Measurements from ENCODE around the gene BLTP2. TPM values are rescaled to one million over a fixed set of nuclear protein-coding genes. Genes with fewer than 3 reads are reported as not detected.

The BLTP2 gene
- polyA plus RNA-seq, 3 donors, result 46.8 to 69.2 (median 53.2) TPM

- H3K9me3 Mint-ChIP-seq, result no peaks in the 10 kb centered on the region
Observed at GRCh38 chr17:28675980-28676379, 31.0 kb upstream of the BLTP2 start.

GRCh38 chr17:28675490-28675889 lies 30.5 kb upstream of the BLTP2 start:
- peaks cover 13% of the 10 kb centered on the region for H4K20me1 ChIP-seq (ENCODE audit: insufficient read depth, low read length)
- H3K4me2 ChIP-seq (replicated peaks; ENCODE audit: extremely low read depth, low read length, poor library complexity, severe bottlenecking), result no peak overlapping the region
- H3K27ac ChIP-seq (ENCODE audit: low read depth in 1 of 2, low read length in 2 of 2), result no peak overlapping the region
- 100% methylated on average over 1 of the region's 3 CpGs for WGBS (ENCODE audit: insufficient coverage)
- TF ChIP-seq CTCF (IDR thresholded peaks at IDR 0.05), result no peak
- H3K9ac ChIP-seq (ENCODE audit: insufficient read depth, low read length, poor library complexity, severe bottlenecking), result no peak overlapping the region
- no peaks in the 10 kb centered on the region for H3K9me3 Mint-ChIP-seq
- H3K36me3 ChIP-seq (replicated peaks in 1 of 2; ENCODE audit: control insufficient read depth in 1 of 2, insufficient read depth in 2 of 2, low read length in 2 of 2), result peaks cover 97 to 100% of the 10 kb centered on the region in 2 donors
- H2AFZ ChIP-seq (ENCODE audit: insufficient read depth, low read depth, low read length, poor library complexity, severe bottlenecking), result no peak overlapping the region
- H3K27me3 Mint-ChIP-seq (ENCODE audit: low read depth in 3 of 3), result peaks cover 0 to 2% (median 1%) of the 10 kb centered on the region in 3 donors
- H3K79me2 ChIP-seq (ENCODE audit: insufficient read depth, low read length), result no peaks in the 10 kb centered on the region
- H3K4me1 ChIP-seq (ENCODE audit: control insufficient read depth in 1 of 2, insufficient read depth in 2 of 2, low read length in 2 of 2), result no peaks in the 10 kb centered on the region
- no peak overlapping the region for H3K4me3 Mint-ChIP-seq
- intact Hi-C loops (cut with micrococcal nuclease), result no loop called here
- DNase-seq, result no peak
- no peaks in the 10 kb centered on the region for H3K9me3 ChIP-seq (replicated peaks in 1 of 2; ENCODE audit: control insufficient read depth in 1 of 2, insufficient read depth in 1 of 2, low read length in 2 of 2)
- H3K36me3 Mint-ChIP-seq, result peaks cover 77 to 99% of the 10 kb centered on the region in 2 donors
- no peak overlapping the region for H3K4me3 ChIP-seq (replicated peaks in 1 of 3; ENCODE audit: low read depth in 2 of 3, low read length in 3 of 3)
- no peaks in the 10 kb centered on the region for H3K4me1 Mint-ChIP-seq
- H3K27me3 ChIP-seq (ENCODE audit: control insufficient read depth in 2 of 2, insufficient read depth in 2 of 2, low read length in 2 of 2), result no peaks in the 10 kb centered on the region
- H3K27ac Mint-ChIP-seq, result no peak overlapping the region

More at GRCh38 chr17:28675980-28676379, 31.0 kb upstream of the BLTP2 start:
- Mint-ChIP-seq H3K4me1 (no peaks in the 10 kb centered on the region), H3K27ac (peak overlapping the region in 4 of 7 donors; percentile 3 to 50 (median 22)), H3K4me3 (no peak overlapping the region), H3K27me3 (ENCODE audit: low read depth in 3 of 3) (peaks cover 0 to 2% (median 1%) of the 10 kb centered on the region in 3 donors), H3K36me3 (peaks cover 78 to 99% of the 10 kb centered on the region in 2 donors)
- Histone ChIP-seq H4K20me1 (ENCODE audit: insufficient read depth, low read length) (peaks cover 12% of the 10 kb centered on the region), H3K4me2 (replicated peaks; ENCODE audit: extremely low read depth, low read length, poor library complexity, severe bottlenecking) (no peak overlapping the region), H3K79me2 (ENCODE audit: insufficient read depth, low read length) (no peaks in the 10 kb centered on the region), H3K27ac (ENCODE audit: low read depth in 1 of 2, low read length in 2 of 2) (no peak overlapping the region), H3K36me3 (replicated peaks in 1 of 2; ENCODE audit: control insufficient read depth in 1 of 2, insufficient read depth in 2 of 2, low read length in 2 of 2) (peaks cover 99 to 100% of the 10 kb centered on the region in 2 donors), H3K4me1 (ENCODE audit: control insufficient read depth in 1 of 2, insufficient read depth in 2 of 2, low read length in 2 of 2) (no peaks in the 10 kb centered on the region), H3K9me3 (replicated peaks in 1 of 2; ENCODE audit: control insufficient read depth in 1 of 2, insufficient read depth in 1 of 2, low read length in 2 of 2) (no peaks in the 10 kb centered on the region), H3K27me3 (ENCODE audit: control insufficient read depth in 2 of 2, insufficient read depth in 2 of 2, low read length in 2 of 2) (no peaks in the 10 kb centered on the region), H2AFZ (ENCODE audit: insufficient read depth, low read depth, low read length, poor library complexity, severe bottlenecking) (no peak overlapping the region), H3K4me3 (replicated peaks in 1 of 3; ENCODE audit: low read depth in 2 of 3, low read length in 3 of 3) (no peak overlapping the region), H3K9ac (ENCODE audit: insufficient read depth, low read length, poor library complexity, severe bottlenecking) (no peak overlapping the region)
- WGBS (ENCODE audit: insufficient coverage), result 94% methylated on average over 5 of the region's 7 CpGs
- DNase-seq, result no peak
- no peak for TF ChIP-seq CTCF (IDR thresholded peaks at IDR 0.05)
- intact Hi-C loops (cut with micrococcal nuclease), result no loop called here
